Right renal cortex interstitium (tissue), 3 donors: ENCODE measurements around the gene BTG1. TPM values are rescaled to one million over a fixed set of nuclear protein-coding genes. Genes with fewer than 3 reads are reported as not detected.

Experiments
- DNase-seq, 3 donors: peaks; one replicate each; pipeline ENCODE4 v3.0.0-alpha.2; 2013; ENCODE audit warnings: low read depth in 3 of 3, low spot score in 2 of 3
- polyA plus RNA-seq, 3 donors: library from polyadenylated mRNA; unstranded; fragments of 120-200 nt; gene quantifications; one replicate each; pipeline ENCODE4 v1.2.1, GENCODE V29; 2013; ENCODE audit not compliant: insufficient read length in 3 of 3

The BTG1 gene
- polyA plus RNA-seq, 3 donors, result 132 to 145 (median 140) TPM

GRCh38 chr12:92134638-92135274 is 10.9 kb downstream of the BTG1 start:
- DNase-seq, result no peak

GRCh38 chr12:92133795-92134637 is 11.6 kb downstream of the BTG1 start:
- DNase-seq, result no peak

GRCh38 chr12:92133171-92133570 is 12.5 kb downstream of the BTG1 start:
- no peak for DNase-seq

- no peak for DNase-seq
Measured at GRCh38 chr12:92132288-92132687, 13.4 kb downstream of the BTG1 start.

- DNase-seq, result no peak
Measured at GRCh38 chr12:92130999-92131398, 14.6 kb downstream of the BTG1 start.

GRCh38 chr12:92129609-92130008 is 16.0 kb downstream of the BTG1 start:
- no peak for DNase-seq

GRCh38 chr12:92128612-92129011 is 17.0 kb downstream of the BTG1 start:
- DNase-seq, result no peak

- no peak for DNase-seq
Measured at GRCh38 chr12:92124689-92125029, 21.0 kb downstream of the BTG1 start.

- DNase-seq, result no peak
Measured at GRCh38 chr12:92123780-92124688, 21.6 kb downstream of the BTG1 start.

- no peak for DNase-seq
Measured at GRCh38 chr12:92122941-92123779, 22.5 kb downstream of the BTG1 start.

GRCh38 chr12:92121826-92122225 is 23.8 kb downstream of the BTG1 start:
- no peak for DNase-seq

GRCh38 chr12:92118826-92119536 is 26.7 kb downstream of the BTG1 start:
- no peak for DNase-seq

- no peak for DNase-seq
Measured at GRCh38 chr12:92114834-92115233, 30.8 kb downstream of the BTG1 start.

GRCh38 chr12:92111256-92111655 is 34.4 kb downstream of the BTG1 start:
- DNase-seq, result no peak

- no peak for DNase-seq
Measured at GRCh38 chr12:92110083-92110640, 35.5 kb downstream of the BTG1 start.

GRCh38 chr12:92109613-92110012 is 36.0 kb downstream of the BTG1 start:
- DNase-seq, result no peak

GRCh38 chr12:92108651-92109050 is 37.0 kb downstream of the BTG1 start:
- no peak for DNase-seq

- no peak for DNase-seq
Measured at GRCh38 chr12:92107621-92108131, 38.0 kb downstream of the BTG1 start.

- DNase-seq, result no peak
Measured at GRCh38 chr12:92107094-92107493, 38.6 kb downstream of the BTG1 start.
